GM23338 (cell line): ENCODE measurements around the gene TAL2. TPM values are rescaled to one million over a fixed set of nuclear protein-coding genes. Genes with fewer than 3 reads are reported as not detected.

ENCODE experiments used
- ATAC-seq: fragments of 200-7000 bp; cut with Tn5 transposase; 3 replicates; pipeline ENCODE4 v1.9.1; 2020
- DNase-seq: peaks from one replicate; pipeline ENCODE4 v3.0.0-alpha.2; 2015; ENCODE audit warnings: low spot score
- H2AFZ ChIP-seq: fragments of 200-600 bp; sonication (generic); 2 replicates; pipeline ENCODE4 v1.8.0; 2016; ENCODE audit warnings: antibody characterized with exemption, mild to moderate bottlenecking, moderate library complexity
- H3F3A ChIP-seq: fragments of 200-600 bp; sonication (generic); replicated peaks from 2 replicates; pipeline ENCODE4 v1.8.0; 2017; ENCODE audit warnings: antibody characterized with exemption, mixed run types, low read depth
- H3K27ac ChIP-seq: fragments of 200-600 bp; sonication (generic); 2 replicates; pipeline ENCODE4 v1.6.1; 2016; ENCODE audit warnings: low read depth
- H3K27me3 ChIP-seq: fragments of 200-600 bp; sonication (generic); 2 replicates; pipeline ENCODE4 v1.8.0; 2016; ENCODE audit warnings: mild to moderate bottlenecking, mixed run types, moderate library complexity; ENCODE audit not compliant: insufficient read depth
- H3K36me3 ChIP-seq: fragments of 200-600 bp; sonication (generic); 2 replicates; pipeline ENCODE4 v1.8.0; 2016; ENCODE audit warnings: mild to moderate bottlenecking; ENCODE audit not compliant: insufficient read depth
- H3K4me1 ChIP-seq: fragments of 200-600 bp; sonication (generic); 2 replicates; pipeline ENCODE4 v1.8.0; 2016; ENCODE audit warnings: mild to moderate bottlenecking, moderate library complexity; ENCODE audit not compliant: insufficient read depth
- H3K4me2 ChIP-seq: fragments of 200-600 bp; sonication (generic); 2 replicates; pipeline ENCODE4 v1.7.1; 2017; ENCODE audit warnings: mixed run types
- H3K4me3 ChIP-seq: fragments of 200-600 bp; sonication (generic); 2 replicates; pipeline ENCODE4 v1.6.1; 2016; ENCODE audit warnings: mixed run types
- H3K79me2 ChIP-seq: fragments of 200-600 bp; sonication (generic); replicated peaks from 2 replicates; pipeline ENCODE4 v1.8.0; 2017; ENCODE audit warnings: mild to moderate bottlenecking; ENCODE audit not compliant: insufficient read depth
- H3K9me2 ChIP-seq: fragments of 200-600 bp; sonication (generic); 2 replicates; pipeline ENCODE4 v1.8.0; 2017; ENCODE audit not compliant: insufficient read depth
- H4K20me1 ChIP-seq: fragments of 200-600 bp; sonication (generic); replicated peaks from 2 replicates; pipeline ENCODE4 v1.8.0; 2017; ENCODE audit warnings: mild to moderate bottlenecking; ENCODE audit not compliant: insufficient read depth
- H3K27ac Mint-ChIP-seq: 2 replicates; pipeline ENCODE4 v1.8.0; 2020; ENCODE audit warnings: inconsistent platforms, mild to moderate bottlenecking, moderate library complexity, mixed read lengths
- H3K27me3 Mint-ChIP-seq: 3 replicates; pipeline ENCODE4 v1.8.0; 2022; ENCODE audit warnings: low read depth, mild to moderate bottlenecking, moderate library complexity, mixed read lengths, inconsistent platforms; ENCODE audit not compliant: insufficient read depth, poor library complexity
- H3K36me3 Mint-ChIP-seq: 3 replicates; pipeline ENCODE4 v1.8.0; 2021; ENCODE audit warnings: low read depth, mild to moderate bottlenecking, inconsistent platforms, moderate library complexity, mixed read lengths
- H3K4me1 Mint-ChIP-seq: 3 replicates; pipeline ENCODE4 v1.8.0; 2020; ENCODE audit warnings: mild to moderate bottlenecking, inconsistent platforms, mixed read lengths
- H3K4me3 Mint-ChIP-seq: 3 replicates; pipeline ENCODE4 v1.8.0; 2021; ENCODE audit warnings: moderate library complexity, mild to moderate bottlenecking, inconsistent platforms, mixed read lengths
- H3K9me3 Mint-ChIP-seq: 3 replicates; pipeline ENCODE4 v1.8.0; 2020; ENCODE audit warnings: moderate library complexity, mild to moderate bottlenecking, inconsistent platforms, mixed read lengths
- CREB1 ChIP-seq: fragments of 250-450 bp; sonication (Bioruptor Pico); IDR thresholded peaks from 2 replicates; pipeline ENCODE4 v1.5.0; 2020; ENCODE audit warnings: low read depth, mild to moderate bottlenecking, moderate library complexity
- EZH2 ChIP-seq: fragments of 200-600 bp; sonication (generic); IDR thresholded peaks from one replicate; pipeline ENCODE4 v1.8.0; 2017; ENCODE audit warnings: antibody characterized with exemption, mild to moderate bottlenecking, low read depth; ENCODE audit not compliant: unreplicated experiment
- EZH2phosphoT487 ChIP-seq: fragments of 200-600 bp; sonication (generic); IDR thresholded peaks from one replicate; pipeline ENCODE4 v1.8.1; 2018; ENCODE audit warnings: antibody characterized with exemption; ENCODE audit not compliant: unreplicated experiment
- JUNB ChIP-seq: IDR thresholded peaks from one replicate; pipeline ENCODE4 v1.6.1; 2016; ENCODE audit warnings: antibody characterized with exemption; ENCODE audit not compliant: unreplicated experiment
- NANOG ChIP-seq: IDR thresholded peaks from 2 replicates; pipeline ENCODE4 v1.6.1; 2016; ENCODE audit warnings: antibody characterized with exemption, borderline replicate concordance
- POLR2AphosphoS5 ChIP-seq: IDR thresholded peaks from 2 replicates; pipeline ENCODE4 v1.6.1; 2016; ENCODE audit warnings: antibody characterized with exemption, low read depth
- STAT1 ChIP-seq: IDR thresholded peaks from one replicate; pipeline ENCODE4 v1.6.1; 2016; ENCODE audit warnings: antibody characterized with exemption; ENCODE audit not compliant: unreplicated experiment
- ZNF114 ChIP-seq: fragments of 250-450 bp; sonication (Bioruptor Pico); IDR thresholded peaks from 2 replicates; pipeline ENCODE4 v1.5.0; 2020; ENCODE audit warnings: mild to moderate bottlenecking, moderate library complexity
- polyA plus RNA-seq: library from polyadenylated mRNA; unstranded; fragments of >200 nt; fragmentation: Nextera tagmentation; extraction: Ambion mirVana; gene quantifications from 2 replicates; pipeline ENCODE4 v1.2.1, GENCODE V29; 2016
- total RNA-seq: library from RNA; depleted of rRNA; stranded (reverse); fragments of >200 nt; shearing (Covaris generic); gene quantifications from 2 replicates; pipeline ENCODE4 v1.2.3, GENCODE V29; 2014
- TF ChIP-seq, protein P1 (sequence below): fragments of 250-450 bp; sonication (Bioruptor Pico); IDR thresholded peaks from 2 replicates; pipeline ENCODE4 v1.5.0; 2020; ENCODE audit warnings: mild to moderate bottlenecking, moderate library complexity
- TF ChIP-seq, protein P2 (sequence below): IDR thresholded peaks from one replicate; pipeline ENCODE4 v1.6.1; 2018; ENCODE audit warnings: antibody characterized with exemption; ENCODE audit not compliant: unreplicated experiment
- TF ChIP-seq, protein P3 (sequence below), 2 experiments: fragments of 200-600 bp in 1 of 2; sonication (generic) in 1 of 2; conservative IDR thresholded peaks; 2 replicates each; pipeline versions ENCODE4 v1.5.1 to v1.6.1; 2016 to 2017; ENCODE audit warnings: antibody characterized with exemption in 2 of 2, low read depth in 2 of 2, mild to moderate bottlenecking in 2 of 2, moderate library complexity in 1 of 2

The TAL2 gene
- total and polyA plus RNA-seq, 2 experiments from 2014 or later, result 0.79 TPM; not detected in 1

DNA sequence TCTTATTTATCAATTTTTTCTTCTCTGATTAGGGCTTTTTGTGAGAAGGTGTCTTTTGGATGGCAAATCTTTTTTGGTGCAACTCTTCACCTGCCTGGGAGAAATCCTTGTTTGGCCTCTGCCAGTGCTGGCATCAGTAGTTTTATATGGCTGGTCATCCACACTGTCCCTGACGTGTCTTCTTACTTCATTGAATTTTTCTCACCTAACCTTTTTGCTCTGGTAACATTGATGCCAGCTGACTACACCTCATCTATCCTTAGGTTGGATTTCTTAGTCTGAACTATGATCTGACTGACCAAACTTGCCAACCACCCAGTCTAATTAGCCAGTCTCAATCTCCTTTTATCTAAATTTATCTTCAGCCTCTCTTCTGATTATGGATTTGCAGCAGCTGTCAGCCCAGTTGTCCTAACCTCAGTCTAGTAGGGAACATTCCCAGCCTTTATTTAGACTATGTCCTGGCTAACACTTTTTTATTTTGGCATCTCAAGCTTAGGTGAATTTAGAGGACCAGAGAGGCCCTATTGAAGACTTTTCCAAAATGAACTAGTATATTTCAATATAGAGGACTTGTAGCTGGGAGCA, 21.5 kb downstream of the TAL2 start:
- no peaks in the 10 kb centered on the region for H3F3A ChIP-seq
- H3K27me3 ChIP-seq, result no peaks in the 10 kb centered on the region
- no peaks in the 10 kb centered on the region; the same call in 1 of the 2 replicates for H4K20me1 ChIP-seq
- H3K79me2 ChIP-seq, result no peaks in the 10 kb centered on the region
- H3K27me3 Mint-ChIP-seq, result peaks cover 3% of the 10 kb centered on the region
- H3K4me3 ChIP-seq, result no peak overlapping the region
- H3K4me1 Mint-ChIP-seq, result peaks cover 12% of the 10 kb centered on the region; the same call in 2 of the 3 replicates
- no peak overlapping the region for H3K27ac ChIP-seq
- H3K27ac Mint-ChIP-seq, result no peak overlapping the region
- peak overlapping the region; percentile 29; the same call in 1 of the 2 replicates for H2AFZ ChIP-seq
- H3K4me1 ChIP-seq, result 0 out of 2 replicates have a peak, but pooled peaks cover 4% of the 10 kb centered on the region
- H3K4me2 ChIP-seq, result no peak overlapping the region
- no peak overlapping the region for H3K4me3 Mint-ChIP-seq
- H3K9me2 ChIP-seq, result no peaks in the 10 kb centered on the region
- ATAC-seq, result no peak
- no peaks in the 10 kb centered on the region for H3K9me3 Mint-ChIP-seq
- no peaks in the 10 kb centered on the region for H3K36me3 Mint-ChIP-seq
- TF ChIP-seq STAT1 (no peak), POLR2AphosphoS5 (no peak), ZNF114 (no peak), NANOG (no peak), EZH2 (no peak), JUNB (no peak), CREB1 (CRISPR knock-in tag) (no peak), EZH2phosphoT487 (no peak)
- TF ChIP-seq, protein P1, sequence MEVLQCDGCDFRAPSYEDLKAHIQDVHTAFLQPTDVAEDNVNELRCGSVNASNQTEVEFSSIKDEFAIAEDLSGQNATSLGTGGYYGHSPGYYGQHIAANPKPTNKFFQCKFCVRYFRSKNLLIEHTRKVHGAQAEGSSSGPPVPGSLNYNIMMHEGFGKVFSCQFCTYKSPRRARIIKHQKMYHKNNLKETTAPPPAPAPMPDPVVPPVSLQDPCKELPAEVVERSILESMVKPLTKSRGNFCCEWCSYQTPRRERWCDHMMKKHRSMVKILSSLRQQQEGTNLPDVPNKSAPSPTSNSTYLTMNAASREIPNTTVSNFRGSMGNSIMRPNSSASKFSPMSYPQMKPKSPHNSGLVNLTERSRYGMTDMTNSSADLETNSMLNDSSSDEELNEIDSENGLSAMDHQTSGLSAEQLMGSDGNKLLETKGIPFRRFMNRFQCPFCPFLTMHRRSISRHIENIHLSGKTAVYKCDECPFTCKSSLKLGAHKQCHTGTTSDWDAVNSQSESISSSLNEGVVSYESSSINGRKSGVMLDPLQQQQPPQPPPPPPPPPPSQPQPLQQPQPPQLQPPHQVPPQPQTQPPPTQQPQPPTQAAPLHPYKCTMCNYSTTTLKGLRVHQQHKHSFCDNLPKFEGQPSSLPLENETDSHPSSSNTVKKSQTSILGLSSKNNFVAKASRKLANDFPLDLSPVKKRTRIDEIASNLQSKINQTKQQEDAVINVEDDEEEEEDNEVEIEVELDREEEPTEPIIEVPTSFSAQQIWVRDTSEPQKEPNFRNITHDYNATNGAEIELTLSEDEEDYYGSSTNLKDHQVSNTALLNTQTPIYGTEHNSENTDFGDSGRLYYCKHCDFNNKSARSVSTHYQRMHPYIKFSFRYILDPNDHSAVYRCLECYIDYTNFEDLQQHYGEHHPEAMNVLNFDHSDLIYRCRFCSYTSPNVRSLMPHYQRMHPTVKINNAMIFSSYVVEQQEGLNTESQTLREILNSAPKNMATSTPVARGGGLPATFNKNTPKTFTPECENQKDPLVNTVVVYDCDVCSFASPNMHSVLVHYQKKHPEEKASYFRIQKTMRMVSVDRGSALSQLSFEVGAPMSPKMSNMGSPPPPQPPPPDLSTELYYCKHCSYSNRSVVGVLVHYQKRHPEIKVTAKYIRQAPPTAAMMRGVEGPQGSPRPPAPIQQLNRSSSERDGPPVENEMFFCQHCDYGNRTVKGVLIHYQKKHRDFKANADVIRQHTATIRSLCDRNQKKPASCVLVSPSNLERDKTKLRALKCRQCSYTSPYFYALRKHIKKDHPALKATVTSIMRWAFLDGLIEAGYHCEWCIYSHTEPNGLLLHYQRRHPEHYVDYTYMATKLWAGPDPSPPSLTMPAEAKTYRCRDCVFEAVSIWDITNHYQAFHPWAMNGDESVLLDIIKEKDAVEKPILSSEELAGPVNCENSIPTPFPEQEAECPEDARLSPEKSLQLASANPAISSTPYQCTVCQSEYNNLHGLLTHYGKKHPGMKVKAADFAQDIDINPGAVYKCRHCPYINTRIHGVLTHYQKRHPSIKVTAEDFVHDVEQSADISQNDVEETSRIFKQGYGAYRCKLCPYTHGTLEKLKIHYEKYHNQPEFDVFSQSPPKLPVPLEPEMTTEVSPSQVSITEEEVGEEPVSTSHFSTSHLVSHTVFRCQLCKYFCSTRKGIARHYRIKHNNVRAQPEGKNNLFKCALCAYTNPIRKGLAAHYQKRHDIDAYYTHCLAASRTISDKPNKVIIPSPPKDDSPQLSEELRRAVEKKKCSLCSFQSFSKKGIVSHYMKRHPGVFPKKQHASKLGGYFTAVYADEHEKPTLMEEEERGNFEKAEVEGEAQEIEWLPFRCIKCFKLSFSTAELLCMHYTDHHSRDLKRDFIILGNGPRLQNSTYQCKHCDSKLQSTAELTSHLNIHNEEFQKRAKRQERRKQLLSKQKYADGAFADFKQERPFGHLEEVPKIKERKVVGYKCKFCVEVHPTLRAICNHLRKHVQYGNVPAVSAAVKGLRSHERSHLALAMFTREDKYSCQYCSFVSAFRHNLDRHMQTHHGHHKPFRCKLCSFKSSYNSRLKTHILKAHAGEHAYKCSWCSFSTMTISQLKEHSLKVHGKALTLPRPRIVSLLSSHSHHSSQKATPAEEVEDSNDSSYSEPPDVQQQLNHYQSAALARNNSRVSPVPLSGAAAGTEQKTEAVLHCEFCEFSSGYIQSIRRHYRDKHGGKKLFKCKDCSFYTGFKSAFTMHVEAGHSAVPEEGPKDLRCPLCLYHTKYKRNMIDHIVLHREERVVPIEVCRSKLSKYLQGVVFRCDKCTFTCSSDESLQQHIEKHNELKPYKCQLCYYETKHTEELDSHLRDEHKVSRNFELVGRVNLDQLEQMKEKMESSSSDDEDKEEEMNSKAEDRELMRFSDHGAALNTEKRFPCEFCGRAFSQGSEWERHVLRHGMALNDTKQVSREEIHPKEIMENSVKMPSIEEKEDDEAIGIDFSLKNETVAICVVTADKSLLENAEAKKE (CRISPR knock-in tag), result no peak
- TF ChIP-seq, protein P2, sequence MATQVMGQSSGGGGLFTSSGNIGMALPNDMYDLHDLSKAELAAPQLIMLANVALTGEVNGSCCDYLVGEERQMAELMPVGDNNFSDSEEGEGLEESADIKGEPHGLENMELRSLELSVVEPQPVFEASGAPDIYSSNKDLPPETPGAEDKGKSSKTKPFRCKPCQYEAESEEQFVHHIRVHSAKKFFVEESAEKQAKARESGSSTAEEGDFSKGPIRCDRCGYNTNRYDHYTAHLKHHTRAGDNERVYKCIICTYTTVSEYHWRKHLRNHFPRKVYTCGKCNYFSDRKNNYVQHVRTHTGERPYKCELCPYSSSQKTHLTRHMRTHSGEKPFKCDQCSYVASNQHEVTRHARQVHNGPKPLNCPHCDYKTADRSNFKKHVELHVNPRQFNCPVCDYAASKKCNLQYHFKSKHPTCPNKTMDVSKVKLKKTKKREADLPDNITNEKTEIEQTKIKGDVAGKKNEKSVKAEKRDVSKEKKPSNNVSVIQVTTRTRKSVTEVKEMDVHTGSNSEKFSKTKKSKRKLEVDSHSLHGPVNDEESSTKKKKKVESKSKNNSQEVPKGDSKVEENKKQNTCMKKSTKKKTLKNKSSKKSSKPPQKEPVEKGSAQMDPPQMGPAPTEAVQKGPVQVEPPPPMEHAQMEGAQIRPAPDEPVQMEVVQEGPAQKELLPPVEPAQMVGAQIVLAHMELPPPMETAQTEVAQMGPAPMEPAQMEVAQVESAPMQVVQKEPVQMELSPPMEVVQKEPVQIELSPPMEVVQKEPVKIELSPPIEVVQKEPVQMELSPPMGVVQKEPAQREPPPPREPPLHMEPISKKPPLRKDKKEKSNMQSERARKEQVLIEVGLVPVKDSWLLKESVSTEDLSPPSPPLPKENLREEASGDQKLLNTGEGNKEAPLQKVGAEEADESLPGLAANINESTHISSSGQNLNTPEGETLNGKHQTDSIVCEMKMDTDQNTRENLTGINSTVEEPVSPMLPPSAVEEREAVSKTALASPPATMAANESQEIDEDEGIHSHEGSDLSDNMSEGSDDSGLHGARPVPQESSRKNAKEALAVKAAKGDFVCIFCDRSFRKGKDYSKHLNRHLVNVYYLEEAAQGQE, result no peak
- TF ChIP-seq, protein P3, sequence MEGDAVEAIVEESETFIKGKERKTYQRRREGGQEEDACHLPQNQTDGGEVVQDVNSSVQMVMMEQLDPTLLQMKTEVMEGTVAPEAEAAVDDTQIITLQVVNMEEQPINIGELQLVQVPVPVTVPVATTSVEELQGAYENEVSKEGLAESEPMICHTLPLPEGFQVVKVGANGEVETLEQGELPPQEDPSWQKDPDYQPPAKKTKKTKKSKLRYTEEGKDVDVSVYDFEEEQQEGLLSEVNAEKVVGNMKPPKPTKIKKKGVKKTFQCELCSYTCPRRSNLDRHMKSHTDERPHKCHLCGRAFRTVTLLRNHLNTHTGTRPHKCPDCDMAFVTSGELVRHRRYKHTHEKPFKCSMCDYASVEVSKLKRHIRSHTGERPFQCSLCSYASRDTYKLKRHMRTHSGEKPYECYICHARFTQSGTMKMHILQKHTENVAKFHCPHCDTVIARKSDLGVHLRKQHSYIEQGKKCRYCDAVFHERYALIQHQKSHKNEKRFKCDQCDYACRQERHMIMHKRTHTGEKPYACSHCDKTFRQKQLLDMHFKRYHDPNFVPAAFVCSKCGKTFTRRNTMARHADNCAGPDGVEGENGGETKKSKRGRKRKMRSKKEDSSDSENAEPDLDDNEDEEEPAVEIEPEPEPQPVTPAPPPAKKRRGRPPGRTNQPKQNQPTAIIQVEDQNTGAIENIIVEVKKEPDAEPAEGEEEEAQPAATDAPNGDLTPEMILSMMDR (conservative IDR thresholded peaks at IDR 0.05; ENCODE audit: low read depth in 2 of 2), result no peak
- no peaks in the 10 kb centered on the region for H3K36me3 ChIP-seq
- DNase-seq, result no peak
